ENCODE data around the gene GRIPAP1.

The GRIPAP1 gene

DNA sequence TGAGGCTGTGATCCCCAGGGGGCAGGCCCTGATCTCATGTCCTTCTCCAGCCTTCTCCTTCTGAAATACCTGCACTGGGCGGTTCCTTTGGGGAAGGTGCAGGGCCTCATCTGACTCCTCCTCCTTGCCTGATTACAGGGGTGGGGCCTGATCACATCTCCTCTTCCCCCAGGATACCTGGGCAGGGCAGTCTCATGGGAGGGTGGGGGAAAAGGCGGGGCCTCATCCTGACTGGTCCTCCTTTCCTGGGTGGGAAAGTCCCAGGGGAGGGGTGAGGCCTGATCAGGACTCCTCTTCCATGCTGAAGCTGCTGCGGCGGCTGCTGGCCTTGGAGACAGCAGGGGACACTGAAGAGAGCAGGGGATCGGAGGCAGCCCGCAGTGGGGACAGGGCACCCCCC lies 27.8 kb upstream of the GRIPAP1 start:
- no peak overlapping the region for H3K4me3 Mint-ChIP-seq
- H3K27me3 Mint-ChIP-seq (ENCODE audit: low read depth): no peaks in the 10 kb centered on the region
- TF ChIP-seq, protein P1, sequence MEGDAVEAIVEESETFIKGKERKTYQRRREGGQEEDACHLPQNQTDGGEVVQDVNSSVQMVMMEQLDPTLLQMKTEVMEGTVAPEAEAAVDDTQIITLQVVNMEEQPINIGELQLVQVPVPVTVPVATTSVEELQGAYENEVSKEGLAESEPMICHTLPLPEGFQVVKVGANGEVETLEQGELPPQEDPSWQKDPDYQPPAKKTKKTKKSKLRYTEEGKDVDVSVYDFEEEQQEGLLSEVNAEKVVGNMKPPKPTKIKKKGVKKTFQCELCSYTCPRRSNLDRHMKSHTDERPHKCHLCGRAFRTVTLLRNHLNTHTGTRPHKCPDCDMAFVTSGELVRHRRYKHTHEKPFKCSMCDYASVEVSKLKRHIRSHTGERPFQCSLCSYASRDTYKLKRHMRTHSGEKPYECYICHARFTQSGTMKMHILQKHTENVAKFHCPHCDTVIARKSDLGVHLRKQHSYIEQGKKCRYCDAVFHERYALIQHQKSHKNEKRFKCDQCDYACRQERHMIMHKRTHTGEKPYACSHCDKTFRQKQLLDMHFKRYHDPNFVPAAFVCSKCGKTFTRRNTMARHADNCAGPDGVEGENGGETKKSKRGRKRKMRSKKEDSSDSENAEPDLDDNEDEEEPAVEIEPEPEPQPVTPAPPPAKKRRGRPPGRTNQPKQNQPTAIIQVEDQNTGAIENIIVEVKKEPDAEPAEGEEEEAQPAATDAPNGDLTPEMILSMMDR (IDR thresholded peaks at IDR 0.05; ENCODE audit: unreplicated experiment in 3 of 3): no peak
- no peaks in the 10 kb centered on the region for H3K4me1 Mint-ChIP-seq
- H3K9me3 Mint-ChIP-seq: peaks cover 6% of the 10 kb centered on the region
- no peak overlapping the region for H3K27ac Mint-ChIP-seq
- H3K36me3 Mint-ChIP-seq (ENCODE audit: low read depth): peaks cover 29% of the 10 kb centered on the region

DNA sequence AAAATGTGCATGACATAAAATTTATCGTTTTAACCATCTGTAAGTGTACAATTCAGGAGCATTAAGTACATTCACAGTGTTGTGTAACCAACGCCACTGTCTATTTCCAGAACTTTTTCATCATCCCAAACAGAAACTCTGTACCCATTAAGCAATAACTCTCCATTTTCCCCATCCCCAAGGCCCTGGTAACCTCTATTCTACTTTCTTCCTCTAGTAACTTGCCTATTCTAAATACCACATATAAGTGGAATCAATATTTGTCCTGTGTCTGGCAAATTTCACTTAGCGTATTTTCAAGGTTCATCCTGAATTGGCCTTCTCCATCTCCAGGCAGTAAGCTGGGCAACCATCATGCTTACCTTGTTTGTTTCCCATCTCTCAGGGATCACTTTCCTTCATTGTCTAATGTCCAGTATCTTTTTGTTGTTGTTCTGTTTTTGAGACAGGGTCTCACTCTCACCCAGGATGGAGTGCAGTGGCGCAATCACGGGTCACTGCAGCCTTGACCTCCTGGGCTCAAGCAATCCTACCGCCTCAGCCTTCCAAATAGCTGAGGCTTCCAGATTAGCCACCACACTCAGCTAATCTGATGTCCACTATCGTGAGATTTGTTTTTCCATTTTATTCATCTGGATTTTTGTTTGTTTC lies 17.7 kb upstream of the GRIPAP1 start:
- TF ChIP-seq, protein P1 (IDR thresholded peaks at IDR 0.05; ENCODE audit: unreplicated experiment in 3 of 3): no peak
- no peak overlapping the region for H3K4me3 Mint-ChIP-seq
- peaks cover 6% of the 10 kb centered on the region for H3K36me3 Mint-ChIP-seq (ENCODE audit: low read depth)
- no peak overlapping the region for H3K27ac Mint-ChIP-seq
- no peaks in the 10 kb centered on the region for H3K27me3 Mint-ChIP-seq (ENCODE audit: low read depth)
- peaks cover 6% of the 10 kb centered on the region for H3K9me3 Mint-ChIP-seq
- H3K4me1 Mint-ChIP-seq: no peaks in the 10 kb centered on the region

DNA sequence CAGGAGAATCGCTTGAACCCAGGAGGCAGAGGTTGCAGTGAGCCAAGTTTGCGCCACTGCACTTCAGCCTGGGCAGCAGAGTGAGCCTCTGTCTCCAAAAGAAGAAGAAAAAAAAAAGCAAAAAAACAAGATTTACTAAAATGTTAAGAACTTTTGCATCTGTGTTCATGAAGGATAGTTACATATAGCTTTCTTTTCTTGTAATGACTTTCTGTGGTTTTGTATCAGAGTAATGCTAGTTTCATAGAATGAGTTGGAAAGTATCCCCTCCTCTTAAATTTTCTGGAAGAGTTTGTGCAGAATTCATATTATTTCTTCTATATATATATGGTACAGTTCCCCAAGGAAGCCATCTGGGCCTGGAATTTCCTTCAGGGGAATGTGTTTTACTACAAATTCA lies 17.0 kb upstream of the GRIPAP1 start:
- no peaks in the 10 kb centered on the region for H3K4me1 Mint-ChIP-seq
- H3K36me3 Mint-ChIP-seq (ENCODE audit: low read depth): no peaks in the 10 kb centered on the region
- no peaks in the 10 kb centered on the region for H3K9me3 Mint-ChIP-seq
- H3K4me3 Mint-ChIP-seq: no peak overlapping the region
- H3K27ac Mint-ChIP-seq: no peak overlapping the region
- no peaks in the 10 kb centered on the region for H3K27me3 Mint-ChIP-seq (ENCODE audit: low read depth)
- TF ChIP-seq, protein P1 (IDR thresholded peaks at IDR 0.05; ENCODE audit: unreplicated experiment in 3 of 3): no peak

DNA sequence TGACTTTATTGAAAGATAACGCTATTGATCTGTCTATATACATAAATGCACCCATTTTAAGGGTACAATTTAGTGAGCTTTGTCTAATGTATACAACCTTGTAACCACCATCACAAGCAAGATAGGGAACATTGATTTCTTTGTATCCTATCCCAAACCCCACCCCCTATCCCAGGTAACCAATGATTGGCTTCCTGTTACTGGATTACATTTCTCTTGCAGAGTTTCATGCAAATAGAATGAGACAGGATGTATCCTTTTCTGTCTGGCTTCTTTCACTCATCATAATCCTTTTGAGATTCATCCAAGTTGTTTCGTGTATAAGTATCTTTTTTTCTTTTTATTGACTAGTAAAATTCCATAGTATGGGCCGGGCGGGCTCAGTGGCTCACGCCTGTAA lies 1.6 kb upstream of the GRIPAP1 start:
- Mint-ChIP-seq H3K36me3 (ENCODE audit: low read depth) (peaks cover 20% of the 10 kb centered on the region), H3K9me3 (peaks cover 17% of the 10 kb centered on the region), H3K27ac (peak overlapping the region; percentile 58 to 86 (median 70)), H3K4me1 (peaks cover 7% of the 10 kb centered on the region), H3K4me3 (peak overlapping the region; percentile 61 to 77 (median 70)), H3K27me3 (ENCODE audit: low read depth) (no peaks in the 10 kb centered on the region)
- TF ChIP-seq, protein P1 (IDR thresholded peaks at IDR 0.05; ENCODE audit: unreplicated experiment in 3 of 3): no peak

DNA sequence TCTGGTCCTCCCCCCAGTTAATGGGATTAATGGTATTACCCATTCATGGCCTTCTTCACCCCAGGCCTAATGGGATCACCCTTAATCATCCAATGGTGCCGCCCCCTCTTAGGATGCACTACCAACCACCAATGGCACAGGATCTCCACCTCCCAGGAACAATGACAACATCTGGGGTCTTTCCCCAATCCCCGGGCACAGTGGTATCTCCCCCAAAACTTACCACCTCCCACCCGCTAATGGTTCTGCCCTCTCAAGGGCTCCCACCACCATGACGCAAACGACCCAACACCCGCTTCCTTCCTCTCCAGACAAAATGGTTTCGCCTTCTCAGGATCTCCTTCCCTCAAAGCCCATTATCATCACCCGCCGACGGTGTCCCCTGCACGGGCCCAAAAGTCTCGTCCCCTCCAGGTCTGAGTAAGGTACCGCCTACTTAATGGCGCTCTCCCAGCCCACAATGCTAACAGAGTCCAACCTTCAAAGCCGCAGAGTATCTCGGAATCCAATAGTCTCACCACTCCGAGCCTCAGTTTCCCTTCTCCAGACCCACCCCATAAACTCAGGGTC lies 458 bp downstream of the GRIPAP1 start:
- H3K4me3 Mint-ChIP-seq: peak overlapping the region; percentile 98
- H3K9me3 Mint-ChIP-seq: peaks cover 22% of the 10 kb centered on the region
- TF ChIP-seq, protein P1 (IDR thresholded peaks at IDR 0.05; ENCODE audit: unreplicated experiment in 3 of 3): no peak
- H3K27me3 Mint-ChIP-seq (ENCODE audit: low read depth): no peaks in the 10 kb centered on the region
- peaks cover 7% of the 10 kb centered on the region for H3K4me1 Mint-ChIP-seq
- peak overlapping the region; percentile 98 to 100 (median 99) for H3K27ac Mint-ChIP-seq
- H3K36me3 Mint-ChIP-seq (ENCODE audit: low read depth): peaks cover 40% of the 10 kb centered on the region

DNA sequence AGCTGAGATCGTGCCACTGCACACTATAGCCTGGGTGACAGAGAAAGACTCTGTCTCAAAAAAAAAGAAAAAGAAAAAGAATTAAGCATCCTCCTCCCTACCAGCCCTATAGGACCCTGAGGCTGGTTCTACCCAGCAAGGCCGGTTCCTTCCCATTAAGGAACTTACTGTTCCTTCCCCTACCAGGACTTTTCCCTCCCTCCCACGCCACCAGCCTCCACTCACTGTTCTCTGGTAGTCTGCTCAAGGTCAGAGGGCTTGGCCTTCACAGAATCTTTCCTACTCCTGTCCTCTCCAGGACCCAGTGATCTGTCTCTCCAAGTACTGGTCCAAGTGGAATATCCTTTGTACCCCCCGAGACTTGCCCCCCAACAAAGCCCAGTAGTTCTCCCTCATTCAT lies 1.4 kb downstream of the GRIPAP1 start:
- Mint-ChIP-seq H3K4me1 (peaks cover 7% of the 10 kb centered on the region), H3K27me3 (ENCODE audit: low read depth) (no peaks in the 10 kb centered on the region), H3K4me3 (peak overlapping the region; percentile 98), H3K9me3 (peaks cover 17% of the 10 kb centered on the region), H3K27ac (no peak overlapping the region), H3K36me3 (ENCODE audit: low read depth) (peaks cover 42% of the 10 kb centered on the region)
- TF ChIP-seq, protein P1 (IDR thresholded peaks at IDR 0.05; ENCODE audit: unreplicated experiment in 3 of 3): no peak

Data from nephron (organoid).